ENCODE data around the gene AGBL2.
"Not testable (repeated sequence)": the region's sequence is repeated elsewhere in the genome, so short reads cannot be mapped to it uniquely, and the experiment has no call there.

The AGBL2 gene

DNA sequence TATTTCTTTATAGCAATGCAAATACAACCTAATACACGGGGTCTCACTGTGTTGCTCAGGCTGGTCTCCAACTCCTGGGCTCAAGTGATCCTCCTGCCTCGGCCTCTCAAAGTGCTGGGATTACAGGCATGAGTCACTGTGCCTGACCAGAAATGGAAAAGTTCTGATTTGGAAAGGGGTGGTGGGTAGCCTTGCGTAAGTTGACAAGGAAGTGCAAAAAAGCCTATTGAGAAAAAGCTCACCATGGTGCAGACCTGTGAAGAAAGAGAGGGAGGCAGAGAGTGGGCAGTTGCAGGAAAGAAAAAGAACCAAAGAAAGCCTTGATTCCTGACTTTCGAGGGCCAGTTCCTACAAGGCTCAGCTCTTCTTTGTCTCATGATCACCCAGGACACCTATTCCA, 27.1 kb downstream of the AGBL2 start:
- Histone ChIP-seq H3F3A (ENCODE audit: low read depth) (no peaks in the 10 kb centered on the region), H3K9ac (ENCODE audit: low read depth, low read length, poor library complexity, severe bottlenecking) (no peak overlapping the region), H3K9me2 (replicated peaks; ENCODE audit: low read depth, low read length) (no peaks in the 10 kb centered on the region), H3K4me1 (ENCODE audit: insufficient read depth, low read length, poor library complexity, severe bottlenecking) (no peaks in the 10 kb centered on the region), H3K9me3 (ENCODE audit: insufficient read depth, low read depth, low read length) (no peaks in the 10 kb centered on the region), H3K79me2 (ENCODE audit: insufficient read depth, low read length) (no peaks in the 10 kb centered on the region), H3K27me3 (ENCODE audit: insufficient read depth, low read length, poor library complexity, severe bottlenecking) (no peaks in the 10 kb centered on the region), H2AFZ (ENCODE audit: low read length) (no peak overlapping the region), H3K4me2 (ENCODE audit: low read depth, low read length, poor library complexity, severe bottlenecking) (no peak overlapping the region), H3K36me3 (ENCODE audit: insufficient read depth, low read length) (no peaks in the 10 kb centered on the region), H4K20me1 (ENCODE audit: insufficient read depth, low read length, poor library complexity, severe bottlenecking) (no peaks in the 10 kb centered on the region), H3K4me3 (ENCODE audit: low read length, poor library complexity, severe bottlenecking) (no peak overlapping the region)
- TF ChIP-seq EZH2phosphoT487 (IDR thresholded peaks at IDR 0.05; ENCODE audit: borderline replicate concordance) = no peak
- TF ChIP-seq, protein P1, sequence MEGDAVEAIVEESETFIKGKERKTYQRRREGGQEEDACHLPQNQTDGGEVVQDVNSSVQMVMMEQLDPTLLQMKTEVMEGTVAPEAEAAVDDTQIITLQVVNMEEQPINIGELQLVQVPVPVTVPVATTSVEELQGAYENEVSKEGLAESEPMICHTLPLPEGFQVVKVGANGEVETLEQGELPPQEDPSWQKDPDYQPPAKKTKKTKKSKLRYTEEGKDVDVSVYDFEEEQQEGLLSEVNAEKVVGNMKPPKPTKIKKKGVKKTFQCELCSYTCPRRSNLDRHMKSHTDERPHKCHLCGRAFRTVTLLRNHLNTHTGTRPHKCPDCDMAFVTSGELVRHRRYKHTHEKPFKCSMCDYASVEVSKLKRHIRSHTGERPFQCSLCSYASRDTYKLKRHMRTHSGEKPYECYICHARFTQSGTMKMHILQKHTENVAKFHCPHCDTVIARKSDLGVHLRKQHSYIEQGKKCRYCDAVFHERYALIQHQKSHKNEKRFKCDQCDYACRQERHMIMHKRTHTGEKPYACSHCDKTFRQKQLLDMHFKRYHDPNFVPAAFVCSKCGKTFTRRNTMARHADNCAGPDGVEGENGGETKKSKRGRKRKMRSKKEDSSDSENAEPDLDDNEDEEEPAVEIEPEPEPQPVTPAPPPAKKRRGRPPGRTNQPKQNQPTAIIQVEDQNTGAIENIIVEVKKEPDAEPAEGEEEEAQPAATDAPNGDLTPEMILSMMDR (conservative IDR thresholded peaks at IDR 0.05; ENCODE audit: low read length) = no peak

DNA sequence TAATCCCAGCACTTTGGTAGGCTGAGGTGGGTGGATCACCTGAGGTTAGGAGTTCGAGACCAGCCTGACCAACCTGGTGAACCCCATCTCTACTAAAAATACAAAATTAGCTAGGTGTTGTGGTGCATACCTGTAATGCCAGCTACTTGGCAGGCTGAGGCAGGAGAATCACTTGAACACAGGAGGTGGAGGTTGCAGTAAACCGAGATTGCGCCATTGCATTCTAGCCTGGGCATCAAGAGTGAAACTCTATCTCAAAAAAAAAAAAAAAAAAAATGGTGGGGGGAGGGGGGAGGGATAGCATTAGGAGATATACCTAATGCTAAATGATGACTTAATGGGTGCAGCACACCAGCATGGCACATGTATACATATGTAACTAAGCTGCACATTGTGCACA, 28.5 kb downstream of the AGBL2 start:
- not testable (repeated sequence) for H3K9ac ChIP-seq (ENCODE audit: low read depth, low read length, poor library complexity, severe bottlenecking); H3F3A ChIP-seq (ENCODE audit: low read depth); H3K36me3 ChIP-seq (ENCODE audit: insufficient read depth, low read length); H3K4me1 ChIP-seq (ENCODE audit: insufficient read depth, low read length, poor library complexity, severe bottlenecking); H3K4me3 ChIP-seq (ENCODE audit: low read length, poor library complexity, severe bottlenecking); H3K9me2 ChIP-seq (replicated peaks; ENCODE audit: low read depth, low read length); H3K79me2 ChIP-seq (ENCODE audit: insufficient read depth, low read length); H2AFZ ChIP-seq (ENCODE audit: low read length); H4K20me1 ChIP-seq (ENCODE audit: insufficient read depth, low read length, poor library complexity, severe bottlenecking); H3K4me2 ChIP-seq (ENCODE audit: low read depth, low read length, poor library complexity, severe bottlenecking); H3K27me3 ChIP-seq (ENCODE audit: insufficient read depth, low read length, poor library complexity, severe bottlenecking); H3K9me3 ChIP-seq (ENCODE audit: insufficient read depth, low read depth, low read length)

DNA sequence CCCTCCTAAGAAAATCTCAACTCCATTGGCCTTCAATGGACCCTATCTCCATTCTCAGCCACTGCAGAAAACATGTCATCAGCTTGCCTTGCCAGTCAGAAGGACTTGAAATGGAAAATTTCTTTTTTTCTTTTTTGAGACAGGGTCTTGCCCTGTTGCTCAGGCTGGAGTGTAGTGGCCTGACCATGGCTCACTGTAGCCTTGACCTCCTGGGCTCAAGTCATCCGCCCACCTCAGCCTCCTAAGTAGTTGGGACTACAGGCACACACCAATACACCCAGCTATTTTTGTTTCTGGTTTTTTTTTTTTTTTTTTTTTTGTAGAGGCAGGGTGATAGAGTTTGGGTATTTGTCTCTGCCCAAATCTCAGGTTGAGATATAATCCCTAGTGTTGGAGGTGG, 29.0 kb downstream of the AGBL2 start:
- Histone ChIP-seq H3K4me3 (ENCODE audit: low read length, poor library complexity, severe bottlenecking) (no peak overlapping the region), H3K4me2 (ENCODE audit: low read depth, low read length, poor library complexity, severe bottlenecking) (no peak overlapping the region), H3K27me3 (ENCODE audit: insufficient read depth, low read length, poor library complexity, severe bottlenecking) (no peaks in the 10 kb centered on the region), H3K79me2 (ENCODE audit: insufficient read depth, low read length) (no peaks in the 10 kb centered on the region), H3K9ac (ENCODE audit: low read depth, low read length, poor library complexity, severe bottlenecking) (no peak overlapping the region), H3K4me1 (ENCODE audit: insufficient read depth, low read length, poor library complexity, severe bottlenecking) (no peaks in the 10 kb centered on the region), H3F3A (ENCODE audit: low read depth) (no peaks in the 10 kb centered on the region), H2AFZ (ENCODE audit: low read length) (no peak overlapping the region), H4K20me1 (ENCODE audit: insufficient read depth, low read length, poor library complexity, severe bottlenecking) (no peaks in the 10 kb centered on the region), H3K9me3 (ENCODE audit: insufficient read depth, low read depth, low read length) (no peaks in the 10 kb centered on the region), H3K36me3 (ENCODE audit: insufficient read depth, low read length) (no peaks in the 10 kb centered on the region), H3K9me2 (replicated peaks; ENCODE audit: low read depth, low read length) (no peaks in the 10 kb centered on the region)
- TF ChIP-seq, protein P1 (conservative IDR thresholded peaks at IDR 0.05; ENCODE audit: low read length) = no peak
- no peak for TF ChIP-seq EZH2phosphoT487 (IDR thresholded peaks at IDR 0.05; ENCODE audit: borderline replicate concordance)

DNA sequence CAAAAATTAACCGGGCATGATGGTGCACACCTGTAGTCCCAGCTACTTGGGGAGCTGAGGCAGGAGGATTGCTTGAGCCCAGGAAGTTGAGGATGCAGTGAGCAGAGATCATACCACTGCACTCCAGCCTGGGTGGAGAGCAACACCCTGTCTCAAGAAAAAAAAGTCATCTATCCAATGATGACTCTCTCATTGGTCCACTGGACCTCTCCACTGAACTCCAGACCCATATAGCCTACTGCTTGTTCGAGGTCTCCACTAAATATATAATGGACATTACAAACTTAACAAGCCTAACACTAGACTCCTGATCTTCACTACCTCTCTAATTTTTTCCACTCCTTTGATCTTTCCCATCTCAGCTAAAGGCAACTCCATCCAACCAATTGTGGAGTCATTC, 39.3 kb downstream of the AGBL2 start:
- Histone ChIP-seq H3K9ac (ENCODE audit: low read depth, low read length, poor library complexity, severe bottlenecking) (no peak overlapping the region), H3K79me2 (ENCODE audit: insufficient read depth, low read length) (no peaks in the 10 kb centered on the region), H2AFZ (ENCODE audit: low read length) (no peak overlapping the region; the same call in 1 of the 2 replicates), H3K9me3 (ENCODE audit: insufficient read depth, low read depth, low read length) (no peaks in the 10 kb centered on the region), H3K9me2 (replicated peaks; ENCODE audit: low read depth, low read length) (no peaks in the 10 kb centered on the region), H3K4me3 (ENCODE audit: low read length, poor library complexity, severe bottlenecking) (no peak overlapping the region), H3K4me2 (ENCODE audit: low read depth, low read length, poor library complexity, severe bottlenecking) (no peak overlapping the region), H3K4me1 (ENCODE audit: insufficient read depth, low read length, poor library complexity, severe bottlenecking) (no peaks in the 10 kb centered on the region), H4K20me1 (ENCODE audit: insufficient read depth, low read length, poor library complexity, severe bottlenecking) (no peaks in the 10 kb centered on the region), H3K27me3 (ENCODE audit: insufficient read depth, low read length, poor library complexity, severe bottlenecking) (no peaks in the 10 kb centered on the region), H3K36me3 (ENCODE audit: insufficient read depth, low read length) (no peaks in the 10 kb centered on the region), H3F3A (ENCODE audit: low read depth) (no peaks in the 10 kb centered on the region)
- TF ChIP-seq EZH2phosphoT487 (IDR thresholded peaks at IDR 0.05; ENCODE audit: borderline replicate concordance) = no peak
- TF ChIP-seq, protein P1 (conservative IDR thresholded peaks at IDR 0.05; ENCODE audit: low read length) = no peak
